ENCODE results near the gene NOL7.

GRCh38 chr6:13663986-13664385 lies 48.9 kb downstream of the NOL7 start:
- TF ChIP-seq CTCF (IDR thresholded peaks at IDR 0.05) (no peak), POLR2A (IDR thresholded peaks at IDR 0.05) (no peak)
